NCI-H345 treated with DMSO at 0.1 percent for 48 hours (cell line): ENCODE data around the gene MKNK1.
A peak's percentile ranks its signal among the peaks of the same experiment; 100 is the strongest.

Experiments used
- DNase-seq: peaks from one replicate; lab custom pipeline; 2025; ENCODE audit not compliant: unreplicated experiment; lab: John Stamatoyannopoulos, UW

Gene MKNK1

DNA sequence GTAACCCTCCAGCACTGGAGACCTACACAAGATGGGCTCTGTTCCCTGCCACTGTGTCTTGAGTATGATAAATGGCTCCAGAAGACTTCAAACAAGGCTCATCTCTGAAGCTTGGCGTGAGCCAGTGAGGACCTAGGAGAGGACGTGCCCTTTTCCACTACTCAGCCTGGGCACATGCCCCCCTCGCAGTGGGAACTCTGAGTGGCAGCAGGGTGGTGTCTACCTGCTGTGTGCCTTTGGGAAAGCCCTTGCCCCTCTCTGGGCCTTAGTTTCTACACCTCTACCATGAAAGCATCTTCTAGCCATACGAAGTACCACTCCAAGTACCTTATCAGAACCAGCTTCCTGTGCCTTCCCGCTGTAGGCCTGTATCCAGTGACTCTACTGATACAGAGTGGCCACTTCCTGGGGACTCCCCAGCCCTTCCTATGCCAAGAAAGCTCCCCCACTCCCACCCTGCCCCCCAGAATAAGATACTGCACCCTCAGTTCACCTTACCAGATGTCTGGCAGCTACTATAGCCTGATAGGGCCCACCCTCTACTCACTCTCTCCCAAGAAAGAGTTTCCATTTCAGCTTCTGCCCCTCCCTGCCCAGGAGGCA is 15.7 kb upstream of the MKNK1 start:
- DNase-seq: no peak

DNA sequence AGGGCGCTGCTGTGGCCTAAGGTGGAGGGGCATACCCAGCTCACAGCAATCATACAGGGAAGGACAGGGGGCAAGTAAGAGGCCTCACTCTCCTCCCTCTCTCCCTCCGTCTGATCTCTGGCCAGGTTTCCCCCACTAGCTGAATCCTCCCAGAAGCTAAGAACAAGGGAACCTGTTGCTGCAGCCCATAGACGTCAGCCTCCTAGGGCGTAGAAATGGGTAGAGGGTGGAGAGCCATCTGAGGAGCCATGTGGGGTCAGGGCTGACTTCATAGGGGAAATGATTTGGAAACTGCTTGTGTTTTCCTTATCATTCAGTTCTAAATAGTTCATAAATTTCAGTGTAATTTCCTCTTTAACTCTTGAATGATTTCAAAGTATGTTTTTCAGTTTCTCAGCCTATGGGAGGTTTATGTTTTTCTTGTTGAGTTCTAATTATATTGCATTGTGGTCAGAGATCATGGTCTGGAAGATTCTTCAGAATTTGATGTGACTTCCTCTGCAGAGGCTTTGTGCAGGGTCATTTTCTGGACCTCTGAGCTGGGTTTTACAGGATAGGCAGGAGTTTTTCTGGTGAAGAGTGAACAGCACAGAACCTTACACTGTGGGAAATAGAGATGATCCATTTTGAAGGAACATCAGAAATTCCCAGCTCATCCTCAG is 14.8 kb upstream of the MKNK1 start:
- no peak for DNase-seq

DNA sequence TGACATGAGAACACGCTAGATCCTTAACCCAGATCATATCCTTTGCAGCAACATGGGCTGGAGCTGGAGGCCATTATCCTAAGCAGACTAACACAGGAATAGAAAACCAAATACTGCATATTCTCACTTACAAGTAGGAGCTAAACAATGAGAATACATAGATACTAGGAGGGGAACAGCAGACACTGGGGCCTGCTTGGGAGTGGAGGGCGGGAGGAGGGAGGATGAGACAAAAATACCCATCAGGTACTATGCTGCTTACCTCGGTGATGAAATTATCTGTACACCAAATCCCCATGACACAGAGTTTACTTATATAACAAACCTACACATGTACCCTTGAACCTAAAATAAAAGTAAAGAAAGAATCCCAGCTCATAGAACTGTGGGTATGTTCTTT is 13.8 kb upstream of the MKNK1 start:
- DNase-seq: no peak

DNA sequence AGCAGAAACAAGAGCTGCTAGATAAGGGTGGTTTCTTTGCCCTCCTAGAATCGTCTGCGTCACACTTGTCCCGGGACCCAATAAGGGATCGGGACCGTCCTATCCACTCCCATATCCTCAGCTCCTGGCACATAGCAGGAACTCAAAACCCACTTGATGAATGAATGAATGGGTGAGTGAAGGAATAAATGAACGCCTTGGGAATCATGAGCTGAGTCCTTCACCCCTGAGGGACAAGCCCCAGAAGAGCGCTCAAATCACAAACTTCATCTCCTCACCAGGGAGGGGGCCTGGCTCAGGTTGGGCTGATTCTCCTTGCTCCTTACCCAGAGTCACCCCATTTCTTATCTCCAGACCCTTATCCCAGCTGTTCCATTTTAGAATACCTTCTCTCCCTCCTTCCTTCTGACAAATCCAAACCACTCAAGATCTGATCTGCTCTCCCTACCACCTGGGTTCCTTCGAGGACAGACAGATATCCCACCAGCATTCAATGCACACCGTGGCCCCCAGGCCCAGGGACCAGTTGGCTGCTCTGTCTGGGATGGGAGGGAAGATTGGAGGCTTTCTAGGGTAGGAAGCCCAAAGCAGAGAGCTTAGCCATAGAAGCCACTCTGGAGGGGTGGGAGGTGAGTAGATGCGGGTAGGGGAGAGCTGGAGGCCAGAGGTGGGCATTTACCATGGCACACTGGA is 13.2 kb upstream of the MKNK1 start:
- DNase-seq: no peak

DNA sequence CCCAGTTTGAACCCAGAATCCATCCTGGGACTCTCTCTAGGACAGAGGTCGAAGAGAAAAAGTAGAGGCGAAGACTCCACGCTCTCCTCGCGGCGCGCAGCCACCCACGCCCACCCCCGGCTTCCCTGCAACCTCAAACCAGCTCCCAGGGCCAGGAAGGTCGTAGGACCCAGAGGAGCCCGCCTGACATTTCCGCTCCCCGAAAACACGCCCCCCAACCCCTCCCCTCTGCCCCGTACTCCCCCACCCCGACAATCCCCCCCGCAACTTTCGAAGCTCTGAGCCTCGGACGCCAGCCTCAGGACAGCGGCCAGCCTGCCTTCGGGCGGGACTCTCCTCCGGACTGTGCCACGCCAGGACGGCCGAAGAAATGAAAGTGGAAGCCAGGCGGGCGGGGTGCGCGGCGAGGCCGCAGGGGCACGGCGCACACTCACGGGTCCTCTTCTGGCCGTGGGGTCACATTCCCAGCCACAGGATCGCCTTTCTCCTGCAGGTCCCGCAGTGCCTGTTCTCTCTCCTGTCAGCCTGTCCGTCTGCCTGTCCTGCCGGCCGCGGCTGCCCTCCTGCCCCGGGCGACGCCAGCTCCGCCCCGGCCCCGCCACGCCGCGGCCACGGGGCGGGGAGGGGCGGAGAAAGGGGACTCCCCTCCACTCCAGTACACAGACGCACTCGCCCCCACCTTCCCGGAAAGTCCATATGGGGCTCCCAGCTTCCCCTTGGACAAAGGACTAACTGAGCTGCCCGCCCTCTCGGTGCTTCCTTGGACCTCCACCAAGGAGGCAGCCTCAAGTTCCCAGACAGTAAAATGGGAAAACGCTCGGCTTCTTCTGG is 12.4 kb upstream of the MKNK1 start, which contains the start of gene MOB3C:
Gene MOB3C, minus strand, starts transcription at position 535 of the 831 bp plus-strand sequence. CDS start 3,490 bp downstream, outside the sequence.
- peak; percentile 21 for DNase-seq

DNA sequence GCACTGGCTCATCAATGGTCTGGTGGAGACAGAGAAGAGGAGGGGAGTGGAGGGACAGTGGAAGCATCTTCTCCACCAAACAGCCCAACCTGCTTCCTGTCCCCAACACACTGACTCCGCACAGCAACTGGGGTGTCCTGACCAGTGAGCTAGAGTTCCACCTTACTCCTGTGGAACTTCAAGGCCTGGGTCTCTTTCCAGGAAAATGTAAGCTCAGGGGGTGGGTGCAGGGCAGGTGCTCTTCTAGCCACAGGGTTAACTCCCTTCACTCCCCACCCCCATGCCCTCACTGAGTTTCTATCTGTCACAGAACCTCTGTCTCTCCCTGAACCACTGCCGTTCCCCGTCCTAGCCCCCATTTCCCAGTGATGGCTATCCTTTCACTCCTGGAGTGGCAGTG is 11.7 kb upstream of the MKNK1 start:
- no peak for DNase-seq

DNA sequence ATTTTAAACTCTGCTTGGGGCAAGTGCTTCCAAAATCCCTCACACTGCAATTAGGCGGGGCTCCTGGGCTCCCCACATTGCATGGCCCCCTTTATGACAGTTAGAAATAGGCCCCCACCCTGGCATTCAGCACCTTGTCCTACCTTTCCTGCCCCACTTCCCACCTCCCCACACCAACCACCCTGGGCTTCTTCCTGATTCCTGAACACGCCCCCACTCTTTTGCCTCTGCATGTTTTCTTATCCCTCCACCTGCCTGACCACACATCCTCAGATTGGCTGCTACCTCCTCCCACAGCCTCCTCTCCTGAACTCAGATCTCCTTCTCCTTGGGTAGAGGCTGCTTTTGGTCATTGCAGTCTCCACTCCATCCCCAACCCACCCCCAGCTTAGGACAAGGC is 11.0 kb upstream of the MKNK1 start:
- no peak for DNase-seq

DNA sequence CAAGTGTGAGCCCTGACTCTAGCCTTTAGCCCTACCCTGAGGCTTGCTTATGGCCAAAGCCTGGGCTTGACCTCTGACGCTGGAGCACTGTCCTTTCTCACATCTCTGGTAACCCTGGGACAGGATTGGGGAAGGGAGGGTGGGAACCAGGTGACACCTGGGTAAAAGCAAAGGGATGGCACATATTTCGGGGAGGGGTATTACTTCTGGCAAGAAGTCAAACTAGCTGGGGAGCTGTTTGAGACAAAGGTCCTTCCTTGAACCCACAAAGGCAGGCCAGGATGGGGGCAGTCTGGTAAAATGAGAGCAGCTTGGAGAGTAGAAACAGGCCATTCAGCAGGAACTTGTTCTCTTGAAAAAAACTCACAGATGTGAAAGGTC is 10.5 kb upstream of the MKNK1 start:
- DNase-seq: no peak

DNA sequence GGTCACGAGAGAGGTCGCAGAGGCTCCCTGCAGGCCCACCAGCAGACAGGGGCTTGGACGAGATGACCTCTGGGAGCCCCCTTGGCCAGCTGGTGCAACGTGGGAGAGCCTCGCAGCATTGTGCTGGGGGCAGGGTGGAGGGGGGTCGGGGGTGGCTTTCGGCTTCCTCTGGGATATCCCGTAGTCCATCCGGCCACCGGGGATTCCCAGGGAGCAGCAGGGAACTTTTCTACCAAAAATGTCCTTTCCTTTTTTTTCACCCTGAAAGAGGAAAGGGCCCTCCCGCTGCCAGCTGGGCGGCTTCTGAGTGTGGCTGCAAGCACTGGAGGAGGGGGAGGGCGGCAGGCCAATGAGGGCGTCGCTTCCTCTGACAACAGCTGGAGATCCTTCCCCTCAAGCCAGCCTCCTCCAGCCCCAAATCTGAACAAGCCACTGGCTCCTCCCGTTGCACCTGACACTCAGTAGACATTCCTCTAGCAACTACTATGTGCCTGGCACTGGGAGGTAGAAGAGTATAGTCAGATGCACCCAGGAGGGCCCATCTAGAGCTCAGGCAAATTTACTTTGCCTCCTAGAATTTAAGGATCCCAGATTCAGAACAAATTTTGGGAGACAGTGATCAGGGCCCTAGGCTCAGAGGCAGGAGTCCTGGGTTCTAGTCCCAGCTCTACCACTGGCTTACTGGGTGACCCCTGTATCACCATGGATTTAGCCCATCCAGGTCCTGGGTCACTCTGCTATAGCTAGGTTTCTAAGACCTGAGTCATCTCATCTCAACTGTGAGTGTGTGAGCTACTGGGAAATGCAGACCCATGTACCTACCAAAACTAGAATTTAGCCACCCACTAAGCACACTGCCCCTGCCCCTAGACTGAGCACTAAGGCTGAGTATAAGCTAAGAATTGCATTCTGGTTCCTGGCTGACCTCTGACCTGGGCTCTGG is 9.9 kb upstream of the MKNK1 start:
- no peak for DNase-seq

DNA sequence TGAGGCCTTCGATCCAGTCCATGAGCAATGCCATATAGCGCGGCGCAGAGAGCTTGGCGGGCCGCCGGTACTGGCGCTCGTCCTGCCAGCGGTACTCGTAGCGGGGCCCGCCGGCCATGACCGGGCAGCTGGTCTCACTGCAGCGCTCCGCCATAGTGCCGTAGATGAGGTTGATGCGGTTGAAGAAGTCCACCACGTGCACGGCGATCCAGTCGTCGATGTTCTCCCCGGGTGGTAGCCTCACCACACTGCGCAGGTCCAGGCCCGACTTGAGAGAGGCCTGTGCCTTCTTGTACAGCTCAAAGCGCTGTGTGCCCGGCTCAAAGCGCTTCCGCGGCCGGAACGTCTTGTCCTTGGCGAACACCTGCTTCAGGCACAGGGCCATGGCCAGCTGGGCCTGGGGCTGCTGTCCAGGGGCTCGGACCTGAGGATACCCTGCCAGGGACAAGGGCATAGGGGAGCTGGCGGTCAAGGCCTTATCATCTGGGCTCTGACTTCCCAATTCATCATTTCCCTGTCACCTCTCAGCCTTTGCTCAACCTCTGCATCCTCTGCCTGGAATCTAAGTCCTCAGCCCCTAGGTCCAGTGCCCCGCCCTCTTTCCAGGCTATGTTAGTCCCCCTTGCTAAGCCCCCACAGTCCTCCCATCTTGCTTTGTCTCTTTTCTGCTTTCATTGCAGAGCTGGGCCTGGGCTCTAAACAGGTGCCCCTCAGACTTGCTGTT is 9.0 kb upstream of the MKNK1 start:
- no peak for DNase-seq

DNA sequence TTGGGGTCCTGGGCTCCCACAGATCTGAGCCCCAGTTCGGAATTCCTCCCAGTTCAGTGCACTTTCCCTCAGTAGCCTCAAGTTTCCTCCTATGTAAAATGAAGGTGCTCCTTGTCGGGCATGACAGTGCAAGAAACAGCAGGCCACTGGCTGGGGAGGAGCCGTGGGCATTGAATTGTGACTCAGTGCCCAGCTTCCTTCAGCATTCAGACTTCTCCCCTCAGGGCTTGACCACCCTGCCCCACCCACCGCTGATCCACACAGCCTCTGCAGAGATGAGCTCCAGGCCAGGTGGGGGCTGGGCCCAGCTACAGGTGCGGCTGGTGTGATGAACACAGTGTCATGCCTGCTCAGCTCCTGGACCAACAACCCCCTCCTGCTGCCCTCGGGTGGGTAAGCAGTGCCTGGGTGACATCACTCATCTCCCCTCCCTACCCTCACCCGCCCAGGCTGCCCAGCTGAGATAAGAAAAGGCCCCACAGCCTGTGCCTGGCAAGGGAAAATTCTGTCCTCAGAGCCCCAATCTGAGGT is 7.7 kb upstream of the MKNK1 start:
- no peak for DNase-seq

DNA sequence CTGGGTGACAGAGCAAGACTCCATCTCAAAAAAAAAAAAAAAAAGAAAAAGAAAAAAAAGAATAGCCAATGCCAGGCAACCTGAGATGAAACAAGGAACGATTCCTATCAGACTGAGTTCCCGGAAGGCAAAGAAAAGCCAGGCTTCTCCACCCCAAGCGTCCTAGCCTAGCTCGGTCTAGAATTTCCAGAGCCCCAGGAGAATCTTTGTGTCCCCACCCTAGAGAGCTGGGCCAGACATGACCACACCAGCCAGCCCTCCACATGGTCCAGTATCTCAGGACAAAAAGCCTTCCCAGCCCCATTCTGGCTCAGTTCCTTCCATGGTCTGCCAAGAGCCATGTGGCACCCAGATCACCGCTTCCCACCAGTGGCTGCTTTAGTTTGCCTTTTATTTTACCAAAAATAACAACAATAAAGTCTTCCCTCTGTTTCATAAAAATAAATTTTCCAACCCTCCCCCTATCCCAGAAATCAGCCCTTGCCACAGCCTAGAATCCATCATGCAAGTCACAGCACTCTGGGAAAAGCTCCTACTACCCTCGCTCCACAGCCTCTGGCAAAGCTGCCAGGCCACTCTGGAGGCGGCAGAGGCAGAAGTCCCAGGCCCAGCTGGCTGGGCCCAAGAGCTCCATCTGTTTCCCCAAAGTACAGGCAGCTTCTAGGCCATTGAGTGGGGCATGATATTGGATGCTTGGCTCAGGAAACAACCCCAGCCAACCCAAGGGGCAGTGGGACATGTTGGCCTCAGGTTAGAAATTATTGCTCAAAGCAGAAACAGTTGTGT is 3.5 kb upstream of the MKNK1 start:
- no peak for DNase-seq

DNA sequence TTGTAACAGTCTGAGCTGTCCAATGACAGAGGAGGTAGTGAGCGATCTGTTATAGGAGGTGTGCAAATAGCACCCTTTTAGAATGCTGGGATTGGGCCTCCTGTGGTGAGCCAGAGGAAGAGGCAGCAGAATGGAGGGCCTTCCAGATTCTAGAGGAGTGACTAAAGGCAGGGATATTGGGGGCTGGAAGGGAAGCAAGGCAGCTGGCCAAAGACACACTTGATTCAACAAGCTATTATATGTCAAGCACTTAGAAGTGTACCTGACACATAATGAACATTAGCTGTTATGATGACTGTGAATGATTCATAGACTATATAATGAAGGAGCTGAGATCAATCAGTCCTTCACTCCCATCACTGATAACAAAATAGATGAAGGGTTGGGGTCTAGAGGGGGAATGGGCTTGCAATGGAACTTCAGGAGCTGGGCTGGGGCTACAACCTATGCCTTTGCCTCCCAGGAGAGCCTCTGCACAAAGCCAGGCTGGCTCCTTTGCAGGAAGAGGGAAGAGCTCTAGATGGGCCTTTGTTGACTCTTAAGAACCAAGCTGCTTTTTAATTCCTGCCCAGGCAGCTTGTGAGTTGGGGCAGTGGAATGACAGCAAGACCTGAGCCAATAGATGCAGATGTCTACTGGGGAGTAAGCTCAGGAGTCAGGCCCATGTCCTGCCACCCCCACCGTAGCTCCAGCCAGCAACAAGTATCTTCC is 2.3 kb upstream of the MKNK1 start:
- no peak for DNase-seq

DNA sequence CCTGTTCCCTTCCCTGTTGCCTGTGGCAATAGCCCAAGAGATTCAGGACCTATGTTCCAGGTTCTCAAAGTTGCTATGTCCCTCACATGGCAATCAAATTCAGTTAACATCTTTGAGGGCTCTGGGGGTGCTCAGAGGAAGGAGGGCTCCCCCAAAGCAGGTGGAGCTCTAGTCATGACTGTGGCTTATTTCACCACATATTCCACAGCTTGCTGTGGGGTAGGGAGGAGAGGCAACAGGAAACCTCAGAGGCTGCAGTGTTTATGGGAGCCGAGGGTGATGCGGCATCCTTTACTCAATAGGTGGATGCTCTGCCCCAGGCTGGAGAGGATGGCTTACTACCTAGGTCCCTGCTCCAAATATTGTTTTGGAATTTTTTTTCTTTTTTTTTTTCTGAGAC is 1.2 kb upstream of the MKNK1 start:
- DNase-seq: no peak

DNA sequence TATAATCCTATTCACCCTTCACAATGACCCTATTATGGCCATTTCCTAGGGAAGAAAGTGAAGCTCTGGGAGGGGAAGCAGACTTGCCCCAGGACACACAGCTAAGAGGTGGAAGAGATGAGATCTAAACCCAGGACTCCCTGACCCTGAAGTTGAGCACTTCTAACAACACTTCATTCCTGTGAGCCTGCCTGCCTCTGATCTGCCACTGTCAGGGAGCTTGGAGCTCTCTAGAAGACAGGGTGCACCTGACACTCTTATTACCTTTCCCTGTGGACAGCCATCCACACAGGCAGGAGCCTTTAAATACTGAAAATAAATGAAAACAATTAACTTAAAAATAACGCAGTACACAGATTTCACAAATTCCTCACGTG is 599 bp downstream of the MKNK1 start:
- no peak for DNase-seq

DNA sequence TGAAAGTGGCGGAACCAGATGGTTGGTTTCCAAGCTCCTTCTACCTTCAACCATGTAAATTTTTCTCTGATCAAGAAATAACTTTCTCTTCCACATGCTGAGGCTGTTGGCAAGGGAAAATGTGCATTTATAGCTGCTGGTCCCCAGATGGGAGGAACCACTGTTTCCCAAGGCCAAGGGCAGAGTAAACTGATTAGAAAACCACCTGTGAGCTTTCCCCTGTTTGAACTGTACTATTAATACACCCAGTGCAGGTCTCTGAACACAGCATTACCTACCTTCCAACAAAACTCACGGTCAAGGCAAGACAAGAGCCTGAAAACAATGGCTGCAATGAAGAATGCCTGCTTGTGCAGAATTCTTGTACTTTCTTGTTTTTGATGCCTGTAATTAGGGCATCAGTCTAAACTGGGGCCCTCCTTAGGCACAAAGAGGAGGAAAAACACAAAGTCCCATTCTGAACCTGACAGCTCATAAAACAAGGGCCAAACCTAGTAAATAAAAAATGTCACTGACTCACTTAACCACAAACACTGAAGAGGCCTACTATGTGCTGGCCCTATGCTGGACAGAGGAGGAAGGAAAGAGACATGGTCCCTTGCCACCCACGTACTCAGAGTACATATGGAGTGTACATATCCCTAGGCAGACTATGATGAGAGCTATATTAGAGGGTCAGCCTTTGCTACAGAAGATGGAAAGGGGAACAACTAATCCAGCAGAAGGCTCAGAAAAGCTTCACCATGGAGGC is 2.6 kb downstream of the MKNK1 start:
- DNase-seq: no peak
